ENCODE data around the gene BLTP2.
"Not testable (repeated sequence)": the region's sequence is repeated elsewhere in the genome, so short reads cannot be mapped to it uniquely, and the experiment has no call there.

BLTP2 gene

GRCh38 chr17:28644787-28645575 lies at the start of gene BLTP2:
BLTP2 (minus strand) TSS chr17:28645158; CDS start chr17:28645056, 102 bp downstream.
- peak; percentile 92 to 94 for DNase-seq (ENCODE audit: low read depth in 1 of 2, low spot score in 1 of 2)

GRCh38 chr17:28693869-28694268 lies 48.9 kb upstream of the BLTP2 start:
- no peak for DNase-seq (ENCODE audit: low read depth in 1 of 2, low spot score in 1 of 2)

GRCh38 chr17:28689011-28689410 lies 44.1 kb upstream of the BLTP2 start:
- DNase-seq (ENCODE audit: low read depth in 1 of 2, low spot score in 1 of 2) = no peak

GRCh38 chr17:28688481-28688880 lies 43.5 kb upstream of the BLTP2 start:
- DNase-seq (ENCODE audit: low read depth in 1 of 2, low spot score in 1 of 2) = no peak

- DNase-seq (ENCODE audit: low read depth in 1 of 2, low spot score in 1 of 2) = no peak
Measured at GRCh38 chr17:28686296-28686695, 41.3 kb upstream of the BLTP2 start.

- no peak for DNase-seq (ENCODE audit: low read depth in 1 of 2, low spot score in 1 of 2)
Measured at GRCh38 chr17:28685366-28685765, 40.4 kb upstream of the BLTP2 start.

- DNase-seq (ENCODE audit: low read depth in 1 of 2, low spot score in 1 of 2) = no peak
Measured at GRCh38 chr17:28684963-28685362, 40.0 kb upstream of the BLTP2 start.

GRCh38 chr17:28682655-28683054 lies 37.7 kb upstream of the BLTP2 start:
- no peak for DNase-seq (ENCODE audit: low read depth in 1 of 2, low spot score in 1 of 2)

GRCh38 chr17:28675980-28676379 lies 31.0 kb upstream of the BLTP2 start:
- no peak for DNase-seq (ENCODE audit: low read depth in 1 of 2, low spot score in 1 of 2)

- DNase-seq (ENCODE audit: low read depth in 1 of 2, low spot score in 1 of 2) = no peak
Measured at GRCh38 chr17:28675490-28675889, 30.5 kb upstream of the BLTP2 start.

- DNase-seq (ENCODE audit: low read depth in 1 of 2, low spot score in 1 of 2) = no peak
Measured at GRCh38 chr17:28669918-28670317, 25.0 kb upstream of the BLTP2 start.

- no peak for DNase-seq (ENCODE audit: low read depth in 1 of 2, low spot score in 1 of 2)
Measured at GRCh38 chr17:28667870-28668269, 22.9 kb upstream of the BLTP2 start.

GRCh38 chr17:28665994-28666393 lies 21.0 kb upstream of the BLTP2 start:
- DNase-seq (ENCODE audit: low read depth in 1 of 2, low spot score in 1 of 2) = no peak

- no peak for DNase-seq (ENCODE audit: low read depth in 1 of 2, low spot score in 1 of 2)
Measured at GRCh38 chr17:28663723-28664122, 18.8 kb upstream of the BLTP2 start.

GRCh38 chr17:28662527-28662829 lies 17.5 kb upstream of the BLTP2 start:
- DNase-seq (ENCODE audit: low read depth in 1 of 2, low spot score in 1 of 2) = no peak

- DNase-seq (ENCODE audit: low read depth in 1 of 2, low spot score in 1 of 2) = peak; percentile 90
Measured at GRCh38 chr17:28661635-28662526, 16.9 kb upstream of the BLTP2 start, which contains the start of the genes SDF2 and SUPT6H. SDF2 (minus strand) TSS chr17:28661906; CDS start chr17:28661876, 30 bp downstream. SUPT6H (plus strand) TSS chr17:28662205; CDS start chr17:28673402, 11,197 bp downstream.

- not testable (repeated sequence) for DNase-seq (ENCODE audit: low read depth in 1 of 2, low spot score in 1 of 2)
Measured at GRCh38 chr17:28659497-28659881, 14.5 kb upstream of the BLTP2 start.

- not testable (repeated sequence) for DNase-seq (ENCODE audit: low read depth in 1 of 2, low spot score in 1 of 2)
Measured at GRCh38 chr17:28658766-28659496, 14.0 kb upstream of the BLTP2 start.

GRCh38 chr17:28658342-28658741 lies 13.4 kb upstream of the BLTP2 start:
- not testable (repeated sequence) for DNase-seq (ENCODE audit: low read depth in 1 of 2, low spot score in 1 of 2)

GRCh38 chr17:28657756-28658155 lies 12.8 kb upstream of the BLTP2 start:
- DNase-seq (ENCODE audit: low read depth in 1 of 2, low spot score in 1 of 2) = no peak

- no peak for DNase-seq (ENCODE audit: low read depth in 1 of 2, low spot score in 1 of 2)
Measured at GRCh38 chr17:28655160-28655559, 10.2 kb upstream of the BLTP2 start.

Data from activated T-helper 1 cell treated with anti-CD3 and anti-CD28 coated beads, Interleukin-2, amount 50 U/mL, for 16 hours (primary cell).